CD14-positive monocyte (primary cell): Measurements from ENCODE around the gene FAAP20. TPM values are rescaled to one million over a fixed set of nuclear protein-coding genes. Genes with fewer than 3 reads are reported as not detected.

Experiments
- DNase-seq, 3 donors: peaks; one replicate each; pipeline ENCODE4 v3.0.0-alpha.2; 2011 to 2022
- H2AFZ ChIP-seq: 2 replicates; pipeline ENCODE4 v1.6.0; 2012; ENCODE audit warnings: mild to moderate bottlenecking, low read depth, low read length, inconsistent platforms; ENCODE audit not compliant: insufficient read depth, poor library complexity, severe bottlenecking
- H3K27ac ChIP-seq, 2 donors: 1 replicate in 1 of 2; 2 replicates in 1 of 2; pipeline ENCODE4 v1.5.1; 2012 to 2013; ENCODE audit warnings: low read length in 2 of 2, control low read depth in 1 of 2, inconsistent platforms in 1 of 2, low read depth in 1 of 2, mild to moderate bottlenecking in 1 of 2
- H3K27me3 ChIP-seq, 2 donors: one replicate each; pipeline versions ENCODE4 v1.6.0 to v1.6.1; 2011 to 2013; ENCODE audit warnings: low read length in 2 of 2; ENCODE audit not compliant: control insufficient read depth in 2 of 2, insufficient read depth in 2 of 2
- H3K36me3 ChIP-seq, 2 donors: replicated peaks in 1 of 2; 1 replicate in 1 of 2; 2 replicates in 1 of 2; pipeline versions ENCODE4 v1.5.1 to v1.6.1; 2012 to 2013; ENCODE audit warnings: low read length in 2 of 2, control low read depth in 1 of 2, inconsistent platforms in 1 of 2, mild to moderate bottlenecking in 1 of 2; ENCODE audit not compliant: insufficient read depth in 2 of 2, control insufficient read depth in 1 of 2
- H3K4me1 ChIP-seq, 2 donors: 1 replicate in 1 of 2; 2 replicates in 1 of 2; pipeline versions ENCODE4 v1.5.1 to v1.6.1; 2012 to 2013; ENCODE audit warnings: low read length in 2 of 2, control low read depth in 1 of 2, inconsistent platforms in 1 of 2, mild to moderate bottlenecking in 1 of 2, moderate library complexity in 1 of 2; ENCODE audit not compliant: insufficient read depth in 2 of 2, control insufficient read depth in 1 of 2
- H3K4me2 ChIP-seq: replicated peaks from 2 replicates; pipeline ENCODE3; 2012; ENCODE audit warnings: low read length, moderate library complexity, mild to moderate bottlenecking; ENCODE audit not compliant: poor library complexity, severe bottlenecking; ENCODE audit errors: extremely low read depth
- H3K4me3 ChIP-seq, 3 experiments: fragments of 200-600 bp in 1 of 3; sonication (generic) in 1 of 3; replicated peaks in 1 of 3; 1 replicate in 2 of 3; 2 replicates in 1 of 3; pipeline ENCODE4 v1.5.1; 2011 to 2013; ENCODE audit warnings: low read length in 3 of 3, mild to moderate bottlenecking in 3 of 3, control low read depth in 2 of 3, low read depth in 2 of 3, inconsistent platforms in 1 of 3, moderate library complexity in 1 of 3
- H3K79me2 ChIP-seq: 2 replicates; pipeline ENCODE4 v1.6.0; 2012; ENCODE audit warnings: mild to moderate bottlenecking, control low read depth, inconsistent platforms, low read length, moderate library complexity; ENCODE audit not compliant: insufficient read depth
- H3K9ac ChIP-seq: 2 replicates; pipeline ENCODE4 v1.6.0; 2017; ENCODE audit warnings: low read length, mild to moderate bottlenecking; ENCODE audit not compliant: insufficient read depth, poor library complexity, severe bottlenecking
- H3K9me3 ChIP-seq, 2 donors: replicated peaks in 1 of 2; 1 replicate in 1 of 2; 2 replicates in 1 of 2; pipeline versions ENCODE4 v1.5.1 to v1.6.1; 2012 to 2013; ENCODE audit warnings: low read length in 2 of 2, control low read depth in 1 of 2; ENCODE audit not compliant: control insufficient read depth in 1 of 2, insufficient read depth in 1 of 2
- H4K20me1 ChIP-seq: 2 replicates; pipeline ENCODE4 v1.6.0; 2012; ENCODE audit warnings: mild to moderate bottlenecking, low read length, control low read depth, moderate library complexity; ENCODE audit not compliant: insufficient read depth
- H3K27ac Mint-ChIP-seq, 7 donors: one replicate each; pipeline ENCODE4 v1.8.0; 2020; ENCODE audit warnings: mild to moderate bottlenecking in 7 of 7, mixed read lengths in 7 of 7, moderate library complexity in 6 of 7, inconsistent platforms in 2 of 7
- H3K27me3 Mint-ChIP-seq, 3 donors: one replicate each; pipeline ENCODE4 v1.8.0; 2021 to 2022; ENCODE audit warnings: low read depth in 3 of 3, mild to moderate bottlenecking in 3 of 3, mixed read lengths in 3 of 3, moderate library complexity in 3 of 3, inconsistent platforms in 1 of 3
- H3K36me3 Mint-ChIP-seq, 2 donors: one replicate each; pipeline ENCODE4 v1.8.0; 2020; ENCODE audit warnings: mixed read lengths in 2 of 2, inconsistent platforms in 1 of 2, mild to moderate bottlenecking in 1 of 2
- H3K4me1 Mint-ChIP-seq: one replicate; pipeline ENCODE4 v1.8.0; 2020; ENCODE audit warnings: mild to moderate bottlenecking, mixed read lengths
- H3K4me3 Mint-ChIP-seq, 2 donors: one replicate each; pipeline ENCODE4 v1.8.0; 2020; ENCODE audit warnings: mild to moderate bottlenecking in 2 of 2, mixed read lengths in 2 of 2, moderate library complexity in 1 of 2
- H3K9me3 Mint-ChIP-seq, 7 donors: one replicate each; pipeline ENCODE4 v1.8.0; 2020 to 2022; ENCODE audit warnings: mixed read lengths in 7 of 7, mild to moderate bottlenecking in 6 of 7, moderate library complexity in 6 of 7, inconsistent platforms in 2 of 7
- WGBS: methylation state at CpG from one replicate; pipeline ENCODE4 v1.1.5; 2013; ENCODE audit warnings: missing lambda C conversion rate; ENCODE audit not compliant: insufficient coverage; 5-methylcytosine and 5-hydroxymethylcytosine counted together
- intact Hi-C, 2 donors: fragments of 100-400 bp; cut with micrococcal nuclease; formaldehyde crosslinking; loops; one replicate each; pipeline versions ENCODE4 v1.15.0 to v1.15.1; 2023
- polyA plus RNA-seq, 3 donors: library from polyadenylated mRNA; depleted of rRNA in 1 of 3; unstranded in 2 of 3; stranded (reverse) in 1 of 3; fragments of 300-500 nt in 2 of 3; fragments of >200 nt in 1 of 3; fragmentation: Illumina TruSeq in 2 of 3; gene quantifications; 1 replicate in 2 of 3; 2 replicates in 1 of 3; pipeline ENCODE4 v1.2.3, GENCODE V29; 2012 to 2021
- TF ChIP-seq, protein P1 (sequence below): fragments of 200-600 bp; IDR thresholded peaks from one replicate; pipeline ENCODE4 v1.8.0; 2022; ENCODE audit warnings: antibody characterized with exemption, mild to moderate bottlenecking

Gene FAAP20
- polyA plus RNA-seq, 3 donors = 11.8 to 49.3 (median 35.1) TPM

DNA sequence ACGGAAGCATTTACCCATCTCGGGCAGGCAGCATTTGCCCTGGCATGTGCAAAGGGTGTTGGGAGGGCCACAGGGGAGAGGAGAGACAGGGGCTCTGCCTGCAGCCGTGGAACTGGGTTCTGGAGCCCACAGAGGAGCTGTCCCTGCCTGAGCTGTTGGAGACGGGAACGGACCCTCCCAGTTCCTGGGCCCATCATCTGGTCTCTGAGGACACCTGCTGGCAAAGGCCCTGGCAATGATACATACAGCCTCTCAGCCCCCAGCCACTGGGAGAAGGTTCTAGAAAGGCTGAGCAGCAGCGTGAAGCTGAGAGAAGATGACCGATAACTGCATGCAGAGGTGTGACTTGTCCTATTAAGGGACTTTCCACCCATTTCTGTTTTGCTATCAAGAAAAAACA, 31.4 kb downstream of the FAAP20 start:
- no peaks in the 10 kb centered on the region for H3K79me2 ChIP-seq
- peaks cover 17 to 22% of the 10 kb centered on the region in 2 donors for H3K4me1 ChIP-seq
- Mint-ChIP-seq H3K36me3 (peaks cover 9 to 12% of the 10 kb centered on the region in 2 donors), H3K9me3 (peaks cover 0 to 14% (median 8%) of the 10 kb centered on the region in 7 donors), H3K4me1 (peaks cover 24% of the 10 kb centered on the region), H3K4me3 (no peak overlapping the region), H3K27me3 (peaks cover 1 to 5% (median 4%) of the 10 kb centered on the region in 3 donors), H3K27ac (no peak overlapping the region)
- peak in 2 of 3 donors; percentile 25 to 28 for DNase-seq
- H3K27ac ChIP-seq = no peak overlapping the region
- TF ChIP-seq, protein P1, sequence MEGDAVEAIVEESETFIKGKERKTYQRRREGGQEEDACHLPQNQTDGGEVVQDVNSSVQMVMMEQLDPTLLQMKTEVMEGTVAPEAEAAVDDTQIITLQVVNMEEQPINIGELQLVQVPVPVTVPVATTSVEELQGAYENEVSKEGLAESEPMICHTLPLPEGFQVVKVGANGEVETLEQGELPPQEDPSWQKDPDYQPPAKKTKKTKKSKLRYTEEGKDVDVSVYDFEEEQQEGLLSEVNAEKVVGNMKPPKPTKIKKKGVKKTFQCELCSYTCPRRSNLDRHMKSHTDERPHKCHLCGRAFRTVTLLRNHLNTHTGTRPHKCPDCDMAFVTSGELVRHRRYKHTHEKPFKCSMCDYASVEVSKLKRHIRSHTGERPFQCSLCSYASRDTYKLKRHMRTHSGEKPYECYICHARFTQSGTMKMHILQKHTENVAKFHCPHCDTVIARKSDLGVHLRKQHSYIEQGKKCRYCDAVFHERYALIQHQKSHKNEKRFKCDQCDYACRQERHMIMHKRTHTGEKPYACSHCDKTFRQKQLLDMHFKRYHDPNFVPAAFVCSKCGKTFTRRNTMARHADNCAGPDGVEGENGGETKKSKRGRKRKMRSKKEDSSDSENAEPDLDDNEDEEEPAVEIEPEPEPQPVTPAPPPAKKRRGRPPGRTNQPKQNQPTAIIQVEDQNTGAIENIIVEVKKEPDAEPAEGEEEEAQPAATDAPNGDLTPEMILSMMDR = peak; percentile 21
- H3K4me3 ChIP-seq = no peak overlapping the region
- no peaks in the 10 kb centered on the region for H3K36me3 ChIP-seq
- no peaks in the 10 kb centered on the region for H4K20me1 ChIP-seq
- no peak overlapping the region for H2AFZ ChIP-seq
- H3K9ac ChIP-seq = no peak overlapping the region
- intact Hi-C loops = no loop called here
- peaks cover 0 to 8% of the 10 kb centered on the region in 2 donors for H3K9me3 ChIP-seq
- H3K27me3 ChIP-seq = no peaks in the 10 kb centered on the region
- WGBS = 100% methylated on average over 4 of the region's 7 CpGs
- no peak overlapping the region for H3K4me2 ChIP-seq

DNA sequence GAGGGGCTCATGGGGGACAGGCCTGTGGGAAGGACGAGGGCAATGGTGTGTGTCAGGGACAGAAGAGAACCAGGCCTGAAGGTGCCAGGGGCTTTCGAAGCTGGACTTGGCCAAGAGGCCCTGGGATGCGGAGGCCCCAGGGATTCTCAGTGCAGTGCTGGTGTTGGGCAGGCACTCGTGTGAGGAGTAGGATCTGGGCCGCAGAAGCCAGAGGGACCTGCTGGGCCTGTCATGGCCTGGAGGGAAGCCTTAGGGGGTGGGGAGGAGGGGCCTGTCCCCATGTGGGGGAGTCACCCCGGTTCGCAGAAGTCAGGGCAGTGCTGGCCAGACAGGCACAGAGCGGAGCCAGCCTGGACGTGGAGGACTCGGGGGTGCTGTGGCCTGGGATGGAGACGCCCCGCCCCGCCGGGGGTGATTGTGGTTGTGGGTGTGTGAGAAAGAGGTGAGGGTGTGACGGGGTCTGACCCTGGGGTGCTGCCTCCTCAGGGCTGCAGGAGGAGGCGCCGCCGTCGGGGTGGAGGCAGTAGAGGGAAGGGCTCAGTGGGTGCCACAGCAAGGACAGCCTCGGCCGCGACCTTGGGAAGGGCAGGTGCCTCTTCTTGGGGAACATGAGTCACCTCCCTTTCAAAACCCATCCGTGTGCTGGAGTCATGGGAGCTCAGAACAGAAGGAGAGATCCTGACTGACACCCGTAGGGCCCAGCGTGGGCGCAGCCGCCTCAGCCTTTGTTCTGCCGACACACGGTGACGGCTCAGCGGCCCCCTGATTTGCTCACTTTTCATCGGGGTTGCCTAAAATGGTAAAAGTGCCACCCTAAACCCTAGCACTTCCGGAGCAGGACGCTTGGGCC, 33.9 kb downstream of the FAAP20 start:
- H3K9me3 ChIP-seq = peaks cover 0 to 8% of the 10 kb centered on the region in 2 donors
- no peak overlapping the region for H2AFZ ChIP-seq
- H3K36me3 Mint-ChIP-seq = peaks cover 12 to 14% of the 10 kb centered on the region in 2 donors
- H3K9me3 Mint-ChIP-seq = peaks cover 0 to 14% (median 8%) of the 10 kb centered on the region in 7 donors
- no peak overlapping the region for H3K4me3 ChIP-seq
- H3K9ac ChIP-seq = no peak overlapping the region
- no peaks in the 10 kb centered on the region for H4K20me1 ChIP-seq
- H3K4me3 Mint-ChIP-seq = no peak overlapping the region
- intact Hi-C loops = no loop called here
- no peaks in the 10 kb centered on the region for H3K36me3 ChIP-seq
- no peaks in the 10 kb centered on the region for H3K79me2 ChIP-seq
- no peaks in the 10 kb centered on the region for H3K27me3 ChIP-seq
- H3K4me1 ChIP-seq = peaks cover 14 to 22% of the 10 kb centered on the region in 2 donors
- H3K27ac ChIP-seq = no peak overlapping the region
- H3K4me2 ChIP-seq = no peak overlapping the region
- H3K27ac Mint-ChIP-seq = no peak overlapping the region
- no peak for DNase-seq
- H3K27me3 Mint-ChIP-seq = peaks cover under 1 to 8% (median 1%) of the 10 kb centered on the region in 3 donors
- peaks cover 24% of the 10 kb centered on the region for H3K4me1 Mint-ChIP-seq
- WGBS = 92% methylated on average over 27 of the region's 34 CpGs
- TF ChIP-seq, protein P1 = no peak
